Iris pigment epithelial cell (primary cell): ENCODE data around the gene MAP2.

Experiments used
- DNase-seq: peaks from one replicate; pipeline ENCODE4 v3.0.0-alpha.2; 2011; ENCODE audit warnings: low read depth

The MAP2 gene

DNA sequence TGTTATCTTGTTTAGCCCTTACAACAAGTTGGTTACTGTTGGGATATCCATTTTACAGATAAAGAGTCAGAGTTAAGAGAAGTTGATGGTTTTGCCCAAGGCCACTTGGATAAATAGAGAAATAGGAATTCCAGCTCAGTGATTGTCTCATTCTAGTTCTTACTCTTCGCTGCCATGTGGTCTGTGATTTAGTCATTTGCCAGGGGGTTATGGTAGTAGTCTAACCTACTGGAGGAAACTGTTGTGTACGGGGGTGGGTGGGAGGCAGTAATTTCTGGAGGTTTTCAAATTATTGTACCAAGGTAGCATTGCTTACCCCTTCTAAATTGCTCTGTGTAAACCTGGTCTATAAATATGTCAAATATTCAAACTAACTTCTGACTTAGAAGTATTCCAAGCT is 110.4 kb downstream of the MAP2 start:
- DNase-seq, result no peak

DNA sequence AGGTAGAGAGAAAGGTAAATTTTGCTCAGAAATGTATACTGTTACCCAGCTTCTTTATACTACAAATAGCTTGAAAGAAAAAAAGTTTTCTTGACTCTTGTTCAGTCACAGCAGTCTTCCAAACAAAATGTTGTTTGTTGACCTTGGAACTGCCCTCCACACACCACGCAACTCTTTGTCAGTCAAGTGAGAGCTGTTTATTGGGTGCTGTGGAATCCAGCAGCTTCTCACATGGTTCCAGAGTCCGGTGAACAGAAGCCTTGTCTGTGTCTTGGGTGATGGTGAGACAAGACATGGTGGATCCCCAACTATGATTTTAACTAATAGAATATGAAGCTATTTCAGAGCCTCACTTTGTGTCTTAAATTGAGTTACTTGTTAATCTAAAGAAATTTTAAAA is 112.5 kb downstream of the MAP2 start:
- no peak for DNase-seq

DNA sequence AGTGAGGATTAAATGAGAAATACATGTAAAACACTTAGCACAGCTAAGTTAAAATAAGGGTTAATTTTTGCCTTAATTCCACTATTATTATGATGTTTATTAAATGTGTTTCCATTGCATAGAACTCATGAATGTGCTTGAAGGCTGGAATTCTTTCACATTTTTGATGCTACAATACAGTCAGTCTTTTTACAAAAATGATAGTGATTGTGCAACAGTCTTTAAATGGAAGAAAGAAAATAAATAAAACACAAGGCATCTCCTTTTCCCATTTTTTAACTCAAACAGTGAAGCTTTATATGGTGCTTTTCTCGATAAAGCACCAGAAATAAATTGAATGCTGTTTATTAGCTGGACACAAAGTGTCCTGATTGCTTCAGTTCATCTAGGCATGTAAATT is 123.9 kb downstream of the MAP2 start:
- peak; percentile 24 for DNase-seq

DNA sequence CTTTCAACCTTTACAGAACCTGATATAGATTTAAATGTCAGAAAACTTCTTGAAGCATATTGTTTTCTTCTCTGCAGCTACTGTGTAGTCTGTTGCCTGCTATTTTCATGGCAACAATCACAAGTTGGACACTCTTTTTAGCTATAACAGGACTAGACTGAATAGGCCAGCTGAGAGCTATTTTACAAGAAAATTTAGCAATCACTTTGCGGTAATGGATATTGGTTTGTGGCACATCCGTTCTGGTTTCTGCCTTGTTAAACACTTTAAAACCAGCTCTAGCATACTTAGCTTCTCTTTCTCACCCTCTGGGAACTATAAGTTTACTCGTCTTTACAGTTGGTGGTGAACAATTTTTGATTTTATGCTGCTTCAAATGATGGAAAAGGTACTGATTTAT is 125.7 kb downstream of the MAP2 start:
- DNase-seq, result no peak

DNA sequence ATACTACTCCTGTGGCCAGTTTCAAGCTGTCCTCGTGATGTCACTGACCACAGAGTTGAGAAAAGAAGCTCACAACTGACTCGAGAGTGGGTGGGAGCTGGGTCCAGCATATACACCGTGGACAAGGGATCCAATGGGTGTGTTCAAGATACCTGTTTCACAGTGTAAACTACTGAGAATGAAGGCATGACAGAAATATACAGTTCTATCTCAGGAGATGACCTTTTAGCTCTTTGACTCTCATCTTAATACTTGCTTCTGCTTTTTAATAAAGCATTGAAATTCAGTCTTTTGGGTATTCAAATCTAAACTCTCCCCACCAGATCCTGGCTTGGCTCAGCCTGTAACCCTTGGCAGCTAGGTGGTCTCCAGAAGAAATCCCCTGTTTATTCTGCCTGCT is 130.1 kb downstream of the MAP2 start:
- DNase-seq, result peak; percentile 3

DNA sequence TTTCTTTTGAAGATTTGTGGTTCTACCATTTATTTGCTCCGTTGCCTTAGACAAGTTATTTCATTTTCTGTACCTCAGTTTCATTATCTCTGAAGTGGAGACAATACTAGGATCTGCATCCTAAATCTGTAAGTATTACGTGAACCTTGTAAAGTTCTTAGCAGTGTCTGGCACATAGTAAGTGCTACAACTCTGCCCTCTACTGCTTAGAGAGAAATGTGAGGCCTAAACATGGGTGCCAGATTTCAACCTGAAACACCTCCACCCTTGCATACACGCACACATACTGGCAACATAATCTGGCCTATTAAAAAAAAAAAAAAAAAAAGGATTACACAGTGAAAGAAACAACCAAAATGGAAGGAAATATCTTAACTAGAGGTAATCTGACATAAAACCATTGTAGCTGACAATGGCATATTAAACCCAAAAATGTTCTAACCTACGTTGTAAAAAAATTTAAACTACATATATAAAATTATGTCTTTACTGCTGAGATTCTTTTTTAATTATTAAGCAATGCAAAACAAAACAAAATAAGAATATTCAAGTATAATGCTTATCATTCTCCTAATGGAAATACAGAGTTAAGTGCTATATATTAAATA is 132.6 kb downstream of the MAP2 start:
- peak; percentile 61 for DNase-seq

DNA sequence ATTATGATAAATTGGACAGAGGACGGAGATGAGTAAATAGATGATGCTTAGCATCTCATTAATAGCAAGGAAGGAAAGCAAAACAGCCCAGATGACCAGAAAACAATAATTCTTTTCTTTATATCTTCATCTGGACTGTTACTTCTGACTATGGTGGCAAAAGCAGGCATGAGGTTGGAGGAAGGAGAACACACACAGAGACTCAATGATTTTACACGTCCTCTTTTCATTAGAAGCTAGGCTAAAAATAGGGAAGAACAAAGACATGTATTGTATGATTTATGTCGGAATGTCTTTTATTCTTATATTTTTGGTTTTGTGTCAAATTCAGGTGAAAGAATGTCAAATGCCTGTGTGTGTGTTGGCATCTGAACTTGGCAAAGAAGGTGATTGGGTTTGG is 137.1 kb downstream of the MAP2 start:
- no peak for DNase-seq

DNA sequence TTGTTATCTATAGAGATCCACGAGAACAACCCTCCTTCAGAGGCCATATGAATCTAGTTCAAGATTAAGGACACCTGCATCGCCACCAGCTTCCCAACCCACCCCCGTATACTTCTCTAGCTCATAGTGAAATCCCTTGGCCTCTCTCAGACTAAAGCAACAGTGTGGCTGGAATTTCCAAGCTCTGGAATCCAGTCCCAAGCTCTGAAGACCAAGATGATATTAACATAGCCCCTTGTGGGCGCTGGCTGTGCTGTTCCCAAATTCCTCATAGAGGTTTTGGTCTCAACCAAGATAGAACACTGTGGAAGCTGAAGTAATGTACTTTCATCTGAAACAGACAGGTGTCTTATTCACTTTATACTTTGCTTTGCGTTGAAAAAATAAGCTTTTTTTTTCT is 139.6 kb downstream of the MAP2 start:
- no peak for DNase-seq

DNA sequence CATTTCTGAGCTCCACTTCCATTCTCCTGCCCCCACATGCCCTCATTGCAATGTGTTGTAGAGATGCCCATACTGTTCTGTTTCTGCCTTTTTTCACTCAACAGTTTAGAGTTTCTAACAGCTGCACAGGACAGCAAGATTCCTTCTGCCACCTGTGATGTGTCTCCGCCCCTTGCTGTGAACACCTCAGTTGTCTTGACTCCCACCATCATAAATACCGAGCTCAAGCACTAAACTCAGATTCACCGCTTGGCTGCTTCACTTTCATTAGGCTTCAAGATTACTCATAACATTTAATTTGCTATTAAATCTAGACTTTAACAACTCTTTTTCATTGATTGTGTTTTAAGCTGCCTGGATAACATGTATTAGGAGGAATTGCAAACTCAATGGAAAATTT is 141.0 kb downstream of the MAP2 start:
- no peak for DNase-seq

DNA sequence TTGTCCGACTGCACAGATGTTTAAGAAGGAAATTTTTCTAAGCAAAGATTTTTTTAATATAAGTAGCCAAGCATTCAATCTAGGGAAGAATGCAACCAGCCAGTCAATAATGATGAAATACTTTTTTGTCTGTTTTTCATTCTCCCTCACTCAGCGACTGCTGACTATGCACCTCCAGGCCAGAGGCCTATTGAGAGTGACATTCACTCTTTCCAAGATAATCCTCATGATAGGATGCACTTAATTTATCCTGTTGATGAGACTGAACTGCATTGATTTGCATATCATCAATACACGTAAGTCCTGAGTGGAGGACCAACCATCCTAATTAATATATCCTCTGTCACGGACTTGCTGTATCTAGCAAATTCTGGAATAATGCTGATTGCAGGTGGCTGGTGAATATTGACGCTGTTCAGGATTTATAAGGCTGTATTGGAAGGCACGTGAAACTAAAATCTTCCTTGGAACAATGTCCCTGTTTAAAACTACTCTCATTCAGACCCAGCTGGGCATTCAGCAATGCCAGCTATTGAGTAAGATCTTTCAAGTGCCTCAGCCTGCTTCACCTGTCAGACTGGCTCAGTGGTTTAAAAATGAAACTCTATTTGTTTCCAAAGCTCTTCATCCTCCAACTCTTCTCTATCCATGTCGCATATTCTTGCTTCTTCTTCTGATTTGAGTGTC is 142.2 kb downstream of the MAP2 start:
- DNase-seq, result no peak

DNA sequence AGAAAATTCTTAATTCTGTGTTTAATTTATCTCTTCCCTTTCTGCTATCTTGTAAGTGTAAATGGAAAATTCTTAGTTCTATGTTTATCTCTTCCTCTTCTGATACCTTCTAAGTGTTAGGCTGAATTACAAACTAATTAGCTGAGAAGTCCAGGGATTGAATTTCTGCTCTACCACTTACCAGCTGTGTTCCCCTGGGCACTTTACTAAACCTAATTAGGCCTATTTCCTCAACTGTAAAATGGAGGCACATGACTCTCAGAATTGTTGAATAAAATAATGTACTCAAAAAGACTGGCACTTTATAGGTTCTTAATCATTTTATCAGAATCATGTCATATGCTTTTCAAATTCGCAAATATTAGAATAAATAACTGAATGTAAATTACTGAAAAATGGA is 146.3 kb downstream of the MAP2 start:
- DNase-seq, result no peak

DNA sequence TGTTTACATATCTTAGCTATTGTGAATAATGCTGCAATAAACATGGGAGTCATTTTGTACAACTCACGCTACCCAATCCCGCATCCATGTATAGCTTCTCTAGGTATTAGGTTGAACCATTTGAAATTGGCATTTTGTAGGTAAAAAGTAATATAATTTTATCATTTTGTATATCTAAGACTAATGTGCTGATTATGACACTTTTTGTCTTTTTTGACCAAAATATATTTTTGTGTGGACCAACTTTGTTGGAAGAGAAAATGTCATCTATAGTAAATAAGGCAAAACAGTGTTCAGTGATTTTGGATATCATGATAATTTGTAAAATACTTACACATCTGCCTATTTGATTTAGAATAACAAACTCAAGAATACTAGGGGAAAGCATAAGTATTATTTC is 150.7 kb downstream of the MAP2 start:
- no peak for DNase-seq

DNA sequence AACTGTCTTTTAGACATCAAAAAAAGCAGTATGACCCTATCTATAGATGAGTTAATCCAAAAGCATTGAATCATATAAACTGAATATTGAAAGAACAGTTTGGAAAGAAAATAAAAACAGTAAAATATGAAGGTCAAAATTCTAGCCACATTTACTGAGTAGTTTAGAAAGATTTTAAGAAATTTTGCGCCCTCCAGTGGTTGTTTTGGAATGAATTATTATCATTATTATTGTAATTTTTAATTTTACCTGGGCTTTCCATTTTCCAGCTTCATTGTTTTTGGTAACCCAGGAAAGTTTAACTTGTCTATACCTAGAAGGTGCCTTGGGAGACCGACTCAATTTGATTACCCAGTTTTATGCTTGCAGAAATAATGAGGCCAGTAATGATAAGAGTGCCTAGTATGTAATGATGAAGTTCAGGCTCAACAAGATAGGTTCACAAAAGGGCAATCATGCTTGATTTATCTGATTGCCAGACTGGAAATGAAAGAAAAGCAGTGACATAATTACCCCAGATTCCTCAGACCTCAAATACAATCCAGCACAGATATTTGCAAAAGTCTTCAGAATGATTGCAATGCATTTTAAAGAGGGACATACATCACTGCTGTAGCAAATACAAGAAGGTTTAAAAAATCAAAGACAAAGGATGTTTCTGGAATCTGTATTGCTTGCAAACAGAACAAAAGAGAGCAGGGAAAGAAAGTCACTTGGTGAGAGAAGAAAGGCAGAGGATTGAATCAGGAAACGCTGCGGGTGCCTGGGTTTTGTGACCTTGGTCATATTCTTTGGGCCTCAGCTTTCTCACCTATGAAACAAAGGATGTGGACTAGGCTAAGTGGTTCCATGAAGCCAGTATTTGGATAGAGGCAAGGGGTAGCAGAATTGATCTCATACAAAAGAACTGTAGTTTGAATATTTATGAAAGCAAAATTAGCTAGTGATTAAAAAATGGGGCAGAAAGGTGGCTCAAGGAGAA is 153.8 kb downstream of the MAP2 start:
- peak; percentile 16 for DNase-seq

DNA sequence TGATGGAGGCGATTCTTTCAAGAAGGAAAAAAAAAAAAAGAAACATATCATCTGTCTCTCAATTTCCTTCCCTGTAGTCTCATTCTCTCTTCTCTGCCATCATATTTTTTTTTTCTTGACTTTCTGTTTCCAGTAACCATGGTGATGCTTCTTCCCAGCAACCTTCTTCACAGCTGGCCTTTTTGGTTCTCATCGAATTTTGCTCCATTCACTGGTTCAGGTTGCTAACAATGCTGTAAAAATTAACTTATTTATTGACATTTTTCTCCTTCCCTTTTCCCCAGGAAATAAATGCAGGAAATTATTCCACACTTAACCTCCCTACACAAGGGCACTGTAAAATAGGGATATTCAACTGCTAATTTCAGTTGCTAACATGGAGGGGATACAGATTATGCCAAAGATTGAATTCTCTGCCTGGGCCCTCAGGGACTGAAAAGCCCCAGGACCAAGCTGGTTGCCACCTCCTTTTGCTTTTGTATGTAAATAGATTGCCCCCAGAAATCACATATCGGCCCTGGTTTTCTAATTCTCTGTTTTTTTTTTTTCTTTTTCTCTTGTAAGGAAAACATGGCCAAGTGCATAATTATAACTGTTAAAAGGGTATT is 154.7 kb downstream of the MAP2 start:
- DNase-seq, result no peak

DNA sequence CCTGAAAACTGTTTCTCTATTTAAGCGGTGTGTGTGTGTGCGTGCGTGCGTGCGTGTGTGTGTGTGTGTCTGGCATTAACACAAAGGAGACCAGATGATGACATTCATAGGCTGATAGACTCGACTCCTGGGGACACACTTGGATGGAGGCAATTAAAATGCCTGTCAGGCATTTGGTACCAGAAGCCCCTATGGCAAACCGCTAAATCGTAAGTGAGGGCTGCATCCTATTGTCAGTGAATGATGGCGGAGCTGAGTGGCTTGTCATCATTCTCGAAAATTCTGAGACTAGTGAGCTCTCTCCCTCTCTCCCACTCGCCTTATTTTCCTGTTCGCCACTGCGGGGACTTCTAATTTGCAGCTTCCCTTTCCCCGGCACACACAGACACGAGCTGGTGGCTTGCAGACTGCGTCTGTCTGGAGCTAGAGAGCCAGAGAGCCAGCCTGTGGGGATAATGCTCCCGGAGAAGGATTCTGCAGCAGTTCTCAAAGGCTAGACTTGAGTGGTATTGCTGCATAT is 155.4 kb downstream of the MAP2 start:
- DNase-seq, result peak; percentile 18

DNA sequence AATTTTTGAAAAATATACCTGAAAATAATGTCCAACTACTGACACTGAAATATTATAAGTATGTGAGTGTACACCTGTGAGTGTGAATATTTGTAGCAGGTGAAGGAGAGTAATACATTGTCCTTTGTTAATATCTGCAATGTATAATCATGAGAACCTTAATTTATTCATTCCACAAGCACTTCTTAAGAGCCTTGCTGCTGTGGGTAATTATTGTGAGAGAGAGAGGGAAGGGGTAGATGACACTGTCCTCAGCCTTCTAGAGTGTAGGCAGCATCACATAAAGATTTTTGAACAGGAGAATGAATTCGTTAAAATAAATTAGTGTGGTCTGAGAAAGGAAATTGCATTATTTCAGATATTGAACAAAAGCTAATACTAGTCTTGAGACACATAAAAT is 157.2 kb downstream of the MAP2 start:
- no peak for DNase-seq

DNA sequence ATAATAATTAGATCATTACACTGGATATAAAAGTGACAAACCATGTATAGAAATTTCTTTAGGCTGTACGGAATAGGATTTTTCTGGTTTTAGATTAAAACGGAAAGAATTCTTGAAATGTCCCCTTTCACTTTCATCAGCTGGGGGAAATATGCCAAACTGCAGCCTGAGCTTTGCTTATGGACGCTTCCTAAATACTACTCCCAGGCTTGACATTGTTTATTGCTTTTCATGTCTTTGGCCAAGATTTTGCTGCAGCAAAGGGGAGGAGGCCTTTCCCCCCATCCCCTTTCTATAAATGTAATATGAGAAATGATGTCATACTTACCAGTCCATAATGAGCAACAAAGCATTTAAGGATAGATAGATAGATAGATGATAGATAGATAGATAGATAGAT is 158.4 kb downstream of the MAP2 start:
- DNase-seq, result peak; percentile 5

DNA sequence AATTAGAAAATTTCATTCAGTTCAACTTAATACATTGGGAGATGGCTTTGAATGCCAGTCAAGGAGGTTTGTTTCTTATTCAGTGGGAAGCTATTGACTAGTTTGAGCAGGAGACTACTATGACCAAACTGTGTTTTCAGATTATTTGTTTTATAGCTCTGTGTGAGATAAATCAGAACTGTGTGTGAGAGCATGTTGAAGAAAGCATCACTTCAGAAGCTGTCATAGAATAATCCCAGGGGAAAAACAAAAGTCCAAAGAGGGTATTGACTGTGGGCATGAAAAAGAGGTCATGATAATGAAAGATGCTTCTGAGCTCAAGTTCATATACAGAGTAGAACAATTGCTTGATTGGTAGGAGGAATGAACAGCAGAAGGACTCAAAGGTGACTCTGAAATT is 160.6 kb downstream of the MAP2 start:
- DNase-seq, result no peak

DNA sequence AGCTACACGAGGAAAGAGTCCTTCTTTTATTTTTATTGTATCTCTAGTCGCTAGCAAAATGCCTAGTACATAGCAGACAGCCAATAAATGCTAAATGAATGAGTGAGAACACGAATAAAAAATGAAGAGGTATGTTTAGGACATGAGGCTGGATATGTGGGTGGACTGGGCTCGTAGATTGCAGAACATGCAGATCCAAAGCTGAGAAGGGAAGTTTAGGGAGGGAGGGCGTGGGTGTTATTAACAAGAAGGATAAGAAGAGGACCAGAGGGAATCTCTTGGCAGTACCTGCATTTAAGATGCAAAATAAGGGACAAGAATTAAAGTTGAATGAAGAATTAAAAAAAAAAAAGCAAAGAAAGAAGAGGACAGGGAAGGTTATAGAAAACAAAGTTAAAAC is 161.1 kb downstream of the MAP2 start:
- DNase-seq, result no peak

DNA sequence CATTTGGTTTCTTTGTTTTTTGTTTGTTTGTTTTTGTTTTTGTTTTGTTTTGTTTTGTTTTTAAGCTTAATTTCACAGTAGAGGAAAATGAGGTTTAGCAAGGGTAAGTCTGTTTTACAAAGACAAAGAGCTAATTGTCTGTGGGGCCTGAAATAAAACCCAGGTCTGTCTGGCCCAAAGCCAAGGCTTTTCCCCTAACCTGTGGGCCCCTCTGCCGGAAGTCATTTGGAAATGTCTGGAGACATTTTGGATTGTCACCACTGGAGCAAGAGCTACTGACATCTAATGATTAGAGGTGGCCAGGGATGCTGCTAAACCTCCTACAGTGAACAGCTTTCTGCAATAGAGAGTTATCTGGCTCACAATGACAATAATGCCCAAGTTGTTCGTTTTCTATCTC is 167.2 kb downstream of the MAP2 start:
- no peak for DNase-seq

DNA sequence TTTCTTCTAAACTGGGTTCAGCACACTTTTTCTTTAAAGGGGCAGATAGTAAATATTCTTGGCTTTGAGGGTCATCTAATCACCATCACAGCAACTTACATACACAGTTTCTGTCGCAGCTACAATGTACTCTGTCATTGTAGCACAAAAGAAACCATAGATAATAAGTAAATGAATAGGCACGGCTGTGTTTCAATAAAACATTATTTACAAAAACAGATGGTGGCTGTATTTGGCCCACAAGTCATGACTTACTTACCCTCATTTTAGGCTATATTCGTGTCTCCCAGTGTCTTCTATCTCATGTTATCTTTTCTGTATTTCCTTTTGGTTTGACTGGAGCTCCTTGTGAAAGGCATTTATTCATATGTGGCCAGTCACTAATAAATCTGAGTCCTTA is 168.3 kb downstream of the MAP2 start:
- no peak for DNase-seq

DNA sequence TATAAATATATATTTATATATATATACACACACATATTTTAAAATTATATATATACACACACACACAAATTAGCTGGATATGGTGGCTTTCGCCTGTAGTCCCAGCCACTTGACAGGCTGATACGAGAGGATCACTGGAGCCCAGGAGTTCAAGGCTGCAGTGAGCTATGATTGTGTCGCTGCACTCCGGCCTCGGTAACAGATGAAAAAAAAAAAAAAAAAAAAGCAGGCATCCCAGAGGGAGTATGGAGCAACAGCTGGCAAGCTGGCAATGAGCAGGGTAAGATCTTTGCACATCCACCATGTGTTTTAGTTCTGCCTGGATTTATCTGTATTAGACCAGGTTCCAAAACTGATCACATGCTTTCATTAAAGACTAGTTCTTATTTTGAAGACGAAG is 170.1 kb downstream of the MAP2 start:
- no peak for DNase-seq
